ENCODE data around the gene SLC13A5.
A peak's percentile ranks its signal among the peaks of the same experiment; 100 is the strongest.

Gene SLC13A5

DNA sequence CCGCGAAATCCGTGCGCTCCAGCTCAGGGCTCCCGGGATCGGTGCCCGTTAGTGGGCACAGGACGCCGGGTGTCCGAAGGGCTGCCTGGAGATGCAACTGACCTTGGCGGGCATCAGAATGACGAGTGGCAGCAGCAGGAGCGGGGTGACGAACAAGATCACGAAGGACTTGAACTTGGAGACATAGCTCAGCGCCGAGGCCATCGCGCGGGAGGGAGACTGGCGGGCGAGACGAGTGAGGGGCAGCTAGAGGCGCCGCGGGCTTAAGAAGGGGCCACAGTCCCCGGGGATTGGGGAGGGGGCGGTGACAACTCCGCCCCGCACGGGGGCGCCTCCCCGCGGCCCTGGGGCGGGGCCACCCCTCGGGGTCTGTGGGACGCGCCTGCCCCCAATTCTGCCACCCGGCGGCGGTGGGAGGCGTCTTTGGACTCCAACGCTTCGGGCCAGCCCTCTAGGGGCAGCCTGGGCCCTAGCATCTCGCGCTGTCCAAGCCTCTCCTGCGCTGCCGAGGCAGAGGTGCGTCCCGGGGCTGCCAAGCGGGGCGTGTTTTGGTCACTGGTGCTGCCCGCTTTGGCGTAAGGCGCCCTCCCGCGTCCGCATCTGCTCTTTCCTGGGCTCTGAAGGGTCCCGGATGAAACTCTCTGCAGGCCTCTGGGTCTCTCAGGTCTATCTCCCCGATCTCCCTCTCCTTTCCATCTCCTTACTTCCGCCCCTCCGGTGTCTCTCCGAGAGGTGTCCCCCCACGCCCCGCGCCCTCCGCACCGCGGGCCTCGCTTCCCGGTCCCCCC, at the start of gene SLC13A5:
Gene SLC13A5, minus strand, starts transcription at position 240 of the 788 bp plus-strand sequence. Its CDS starts 36 bp downstream, at position 204.
- TF ChIP-seq, protein P1, sequence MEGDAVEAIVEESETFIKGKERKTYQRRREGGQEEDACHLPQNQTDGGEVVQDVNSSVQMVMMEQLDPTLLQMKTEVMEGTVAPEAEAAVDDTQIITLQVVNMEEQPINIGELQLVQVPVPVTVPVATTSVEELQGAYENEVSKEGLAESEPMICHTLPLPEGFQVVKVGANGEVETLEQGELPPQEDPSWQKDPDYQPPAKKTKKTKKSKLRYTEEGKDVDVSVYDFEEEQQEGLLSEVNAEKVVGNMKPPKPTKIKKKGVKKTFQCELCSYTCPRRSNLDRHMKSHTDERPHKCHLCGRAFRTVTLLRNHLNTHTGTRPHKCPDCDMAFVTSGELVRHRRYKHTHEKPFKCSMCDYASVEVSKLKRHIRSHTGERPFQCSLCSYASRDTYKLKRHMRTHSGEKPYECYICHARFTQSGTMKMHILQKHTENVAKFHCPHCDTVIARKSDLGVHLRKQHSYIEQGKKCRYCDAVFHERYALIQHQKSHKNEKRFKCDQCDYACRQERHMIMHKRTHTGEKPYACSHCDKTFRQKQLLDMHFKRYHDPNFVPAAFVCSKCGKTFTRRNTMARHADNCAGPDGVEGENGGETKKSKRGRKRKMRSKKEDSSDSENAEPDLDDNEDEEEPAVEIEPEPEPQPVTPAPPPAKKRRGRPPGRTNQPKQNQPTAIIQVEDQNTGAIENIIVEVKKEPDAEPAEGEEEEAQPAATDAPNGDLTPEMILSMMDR (IDR thresholded peaks at IDR 0.05; ENCODE audit: low read length, missing control alignments): peak; percentile 19
- H3K4me3 ChIP-seq (replicated peaks; ENCODE audit: low read depth, low read length): peak within 1 kb of the TSS; percentile 29
- peak; percentile 38 for DNase-seq (ENCODE audit: low read depth)

DNA sequence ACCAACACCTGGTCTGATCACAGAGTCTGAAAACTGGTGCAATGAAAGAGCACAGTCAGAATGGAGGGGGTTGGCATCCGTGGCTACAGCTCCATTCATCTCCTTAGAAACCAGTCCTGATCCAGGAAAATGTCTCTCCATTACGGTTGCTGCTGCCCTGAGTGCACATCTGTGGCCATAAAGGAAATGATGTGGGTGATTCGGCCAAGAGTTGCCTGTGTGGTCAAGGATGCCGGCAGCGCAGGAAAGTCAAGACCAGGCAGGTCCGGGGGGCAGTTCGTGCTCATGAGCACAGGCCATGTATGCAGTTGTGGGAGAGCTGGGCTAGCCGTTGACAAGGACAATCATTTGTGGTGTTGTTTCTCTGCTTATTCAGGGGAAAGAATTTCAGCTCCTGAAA, 48.6 kb upstream of the SLC13A5 start:
- TF ChIP-seq, protein P1 (IDR thresholded peaks at IDR 0.05; ENCODE audit: low read length, missing control alignments): no peak
- H3K4me3 ChIP-seq (replicated peaks; ENCODE audit: low read depth, low read length): no peak overlapping the region

DNA sequence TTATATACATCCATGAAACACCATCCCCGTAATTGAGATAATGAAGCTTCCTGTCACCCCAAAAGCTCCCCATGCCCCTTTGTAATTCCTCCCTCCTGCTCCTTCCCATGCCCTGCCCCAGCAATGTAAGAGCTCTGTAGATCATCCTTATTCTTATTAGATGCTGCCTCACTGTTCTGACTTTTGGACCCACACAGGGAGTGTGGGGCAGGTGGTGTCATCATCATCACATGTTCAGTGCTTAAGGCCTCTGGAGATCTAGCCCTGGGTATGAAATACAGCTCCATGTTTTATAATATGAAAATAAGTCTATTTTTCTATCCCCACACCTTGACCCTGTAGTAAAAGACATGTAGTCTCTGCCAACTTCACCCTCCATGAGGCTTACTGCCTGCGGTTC, 44.6 kb upstream of the SLC13A5 start:
- DNase-seq (ENCODE audit: low read depth): no peak
- H3K4me3 ChIP-seq (replicated peaks; ENCODE audit: low read depth, low read length): no peak overlapping the region
- TF ChIP-seq, protein P1 (IDR thresholded peaks at IDR 0.05; ENCODE audit: low read length, missing control alignments): no peak

More for the DNA sequence above, 48.6 kb upstream of the SLC13A5 start:
- no peak for DNase-seq (ENCODE audit: low read depth)

DNA sequence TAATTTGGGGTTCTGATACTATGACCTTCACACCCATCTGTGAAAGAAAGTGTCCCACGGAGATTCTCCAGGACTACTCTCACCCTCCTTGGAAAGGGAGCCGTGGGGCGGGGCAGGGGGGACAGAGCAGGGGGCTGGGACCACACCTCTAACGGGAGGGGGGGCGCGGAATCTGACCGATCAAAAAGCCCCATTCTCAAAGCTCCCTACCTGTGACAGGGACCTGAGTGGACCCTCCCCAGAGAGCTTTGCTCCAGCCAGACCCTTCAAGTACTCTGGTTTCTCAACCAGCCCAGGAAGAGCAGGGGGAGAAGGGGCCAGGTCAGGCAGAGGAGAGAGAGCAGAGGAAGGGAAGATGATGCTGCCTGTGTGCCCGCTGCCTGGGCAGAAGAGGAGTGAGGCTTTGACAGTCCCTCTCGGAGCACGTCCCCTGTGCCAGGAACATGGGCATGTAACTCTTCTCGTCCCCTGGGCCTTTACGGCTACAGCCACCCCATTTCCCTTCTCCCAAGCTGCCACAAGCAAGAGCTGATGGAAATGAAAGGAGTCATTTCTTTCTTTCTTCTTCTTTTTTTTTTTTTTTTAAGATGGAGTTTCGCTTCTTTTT, 43.4 kb upstream of the SLC13A5 start:
- DNase-seq (ENCODE audit: low read depth): no peak
- TF ChIP-seq, protein P1 (IDR thresholded peaks at IDR 0.05; ENCODE audit: low read length, missing control alignments): no peak
- peak overlapping the region; percentile 70 for H3K4me3 ChIP-seq (replicated peaks; ENCODE audit: low read depth, low read length)

DNA sequence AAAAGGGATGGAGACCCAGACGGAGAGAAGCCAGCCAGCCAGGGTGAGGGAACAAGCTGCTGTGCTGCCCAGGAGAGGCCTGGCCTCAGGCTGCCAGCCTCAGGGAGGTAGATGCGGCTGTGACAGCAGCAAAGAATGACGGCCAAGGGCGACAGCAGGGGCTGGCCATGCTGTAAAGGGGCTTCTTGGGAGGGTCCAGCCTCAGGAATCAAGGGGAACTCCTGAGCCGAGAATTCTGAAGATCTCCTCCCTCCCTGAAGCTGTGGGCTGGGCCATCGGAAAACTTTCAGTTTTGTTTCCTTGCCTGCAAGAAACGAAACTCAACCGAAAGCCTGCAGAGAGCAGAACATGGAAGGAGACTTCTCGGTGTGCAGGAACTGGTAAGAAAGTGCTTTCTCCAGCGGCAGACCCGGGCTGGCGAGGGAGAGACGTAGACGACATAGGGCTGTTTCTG, 42.6 kb upstream of the SLC13A5 start, which contains the start of gene XAF1:
Gene XAF1, plus strand, starts transcription at position 316 of the 454 bp plus-strand sequence. Its CDS starts 33 bp downstream, at position 349.
- TF ChIP-seq, protein P1 (IDR thresholded peaks at IDR 0.05; ENCODE audit: low read length, missing control alignments): no peak
- H3K4me3 ChIP-seq (replicated peaks; ENCODE audit: low read depth, low read length): peak within 1 kb of the TSS; percentile 70
- peak; percentile 70 for DNase-seq (ENCODE audit: low read depth)

DNA sequence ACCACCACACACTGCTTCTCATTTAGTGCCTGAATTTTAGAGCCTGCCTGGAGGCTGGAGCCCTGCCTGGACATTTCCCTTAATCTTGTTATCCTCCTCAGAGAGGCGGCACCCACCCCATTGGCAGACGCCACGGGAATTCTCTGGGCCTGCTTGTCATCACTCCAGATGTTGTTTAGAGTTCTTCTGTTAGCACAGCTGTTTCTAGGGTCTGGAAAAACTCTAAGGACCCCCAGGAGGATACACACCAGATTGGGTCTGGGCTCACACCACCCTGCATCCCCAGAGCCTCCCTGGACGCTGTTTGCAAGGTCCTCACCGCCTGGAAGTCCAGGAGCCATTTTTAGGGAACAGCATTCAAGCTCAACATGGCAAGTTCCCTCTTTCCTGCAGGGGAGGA, 42.1 kb upstream of the SLC13A5 start:
- peak overlapping the region; percentile 70 for H3K4me3 ChIP-seq (replicated peaks; ENCODE audit: low read depth, low read length)
- TF ChIP-seq, protein P1 (IDR thresholded peaks at IDR 0.05; ENCODE audit: low read length, missing control alignments): no peak
- peak; percentile 74 for DNase-seq (ENCODE audit: low read depth)

Measured in fibroblast of pulmonary artery (primary cell).